Measurements from ENCODE around the gene DNAJB13. TPM values are rescaled to one million over a fixed set of nuclear protein-coding genes. Genes with fewer than 3 reads are reported as not detected.

Gene DNAJB13
- total RNA-seq, 1 experiment from 2014 or later, result 0.24 TPM

DNA sequence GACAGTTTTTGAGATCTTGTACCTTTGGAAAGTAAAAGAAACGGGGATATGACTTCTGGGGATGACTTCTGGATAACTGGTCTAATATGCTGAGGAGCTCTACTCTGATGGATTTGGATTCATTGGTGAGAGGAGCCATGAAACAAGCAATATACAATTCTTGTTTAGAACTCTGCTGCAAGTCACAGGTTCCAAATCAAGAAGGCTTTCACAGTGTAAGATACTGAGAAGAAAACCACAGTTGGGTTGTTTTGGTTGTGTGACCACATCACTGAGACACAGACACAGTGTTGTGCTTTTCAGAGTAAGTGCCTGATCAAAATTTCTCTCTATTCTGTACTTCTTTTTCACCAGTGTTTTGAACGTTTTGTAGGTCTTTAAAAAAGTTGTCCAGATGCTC, 44.9 kb downstream of the DNAJB13 start:
- CTCF ChIA-PET, result no interaction called here

DNA sequence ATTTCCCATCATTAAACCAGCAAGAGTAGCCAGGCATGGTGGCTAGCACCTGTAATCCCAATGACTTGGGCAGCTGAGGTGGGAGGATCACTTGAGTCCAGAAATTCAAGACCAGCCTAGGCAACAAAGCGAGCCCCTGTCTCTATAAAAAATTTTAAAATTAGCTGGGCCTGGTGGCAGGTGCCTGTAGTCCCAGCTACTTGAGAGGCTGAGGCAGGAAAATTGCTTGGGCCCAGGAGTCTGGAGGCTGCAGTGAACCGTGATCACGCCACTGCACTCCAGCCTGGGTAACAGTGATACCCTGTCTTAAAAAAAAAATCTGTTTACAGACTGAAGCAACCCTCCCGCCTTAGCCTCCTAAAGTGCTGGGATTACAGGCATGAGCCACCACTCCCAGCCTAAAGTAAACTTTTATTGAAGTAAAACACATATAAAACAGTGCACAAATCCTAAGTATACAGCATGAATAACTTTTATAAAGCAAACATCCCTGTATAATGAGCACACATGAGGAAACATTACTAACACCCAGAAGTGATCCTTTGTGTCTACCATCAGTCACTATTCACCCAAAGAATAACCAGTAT, 45.4 kb downstream of the DNAJB13 start:
- no peak overlapping the region for H3K27ac Mint-ChIP-seq
- ATAC-seq (no peak), DNase-seq (ENCODE audit: low spot score) (no peak)
- H3K9me3 Mint-ChIP-seq, result no peaks in the 10 kb centered on the region
- CTCF ChIA-PET, result no interaction called here
- peaks cover 4% of the 10 kb centered on the region for H3K4me1 Mint-ChIP-seq
- POLR2A ChIA-PET, result no interaction called here
- no peak overlapping the region for H3K4me3 Mint-ChIP-seq
- TF ChIP-seq CBFB (CRISPR knock-in tag; IDR thresholded peaks at IDR 0.05; ENCODE audit: low read depth) (no peak), GTF2I (CRISPR knock-in tag; conservative IDR thresholded peaks at IDR 0.05) (no peak), ZNF219 (CRISPR knock-in tag; IDR thresholded peaks at IDR 0.05; ENCODE audit: borderline replicate concordance) (no peak), JAZF1 (CRISPR knock-in tag; IDR thresholded peaks at IDR 0.05) (no peak), TP53 (CRISPR knock-in tag; IDR thresholded peaks at IDR 0.05) (no peak), ELF4 (CRISPR knock-in tag; IDR thresholded peaks at IDR 0.05; ENCODE audit: low read depth) (no peak), JUN (CRISPR knock-in tag; IDR thresholded peaks at IDR 0.05) (no peak)
- TF ChIP-seq, protein P1, sequence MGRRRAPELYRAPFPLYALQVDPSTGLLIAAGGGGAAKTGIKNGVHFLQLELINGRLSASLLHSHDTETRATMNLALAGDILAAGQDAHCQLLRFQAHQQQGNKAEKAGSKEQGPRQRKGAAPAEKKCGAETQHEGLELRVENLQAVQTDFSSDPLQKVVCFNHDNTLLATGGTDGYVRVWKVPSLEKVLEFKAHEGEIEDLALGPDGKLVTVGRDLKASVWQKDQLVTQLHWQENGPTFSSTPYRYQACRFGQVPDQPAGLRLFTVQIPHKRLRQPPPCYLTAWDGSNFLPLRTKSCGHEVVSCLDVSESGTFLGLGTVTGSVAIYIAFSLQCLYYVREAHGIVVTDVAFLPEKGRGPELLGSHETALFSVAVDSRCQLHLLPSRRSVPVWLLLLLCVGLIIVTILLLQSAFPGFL (CRISPR knock-in tag; IDR thresholded peaks at IDR 0.05; ENCODE audit: borderline replicate concordance), result no peak
- TF ChIP-seq, protein P2, sequence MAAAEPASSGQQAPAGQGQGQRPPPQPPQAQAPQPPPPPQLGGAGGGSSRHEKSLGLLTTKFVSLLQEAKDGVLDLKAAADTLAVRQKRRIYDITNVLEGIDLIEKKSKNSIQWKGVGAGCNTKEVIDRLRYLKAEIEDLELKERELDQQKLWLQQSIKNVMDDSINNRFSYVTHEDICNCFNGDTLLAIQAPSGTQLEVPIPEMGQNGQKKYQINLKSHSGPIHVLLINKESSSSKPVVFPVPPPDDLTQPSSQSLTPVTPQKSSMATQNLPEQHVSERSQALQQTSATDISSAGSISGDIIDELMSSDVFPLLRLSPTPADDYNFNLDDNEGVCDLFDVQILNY (CRISPR knock-in tag; IDR thresholded peaks at IDR 0.05), result no peak
- TF ChIP-seq, protein P3, sequence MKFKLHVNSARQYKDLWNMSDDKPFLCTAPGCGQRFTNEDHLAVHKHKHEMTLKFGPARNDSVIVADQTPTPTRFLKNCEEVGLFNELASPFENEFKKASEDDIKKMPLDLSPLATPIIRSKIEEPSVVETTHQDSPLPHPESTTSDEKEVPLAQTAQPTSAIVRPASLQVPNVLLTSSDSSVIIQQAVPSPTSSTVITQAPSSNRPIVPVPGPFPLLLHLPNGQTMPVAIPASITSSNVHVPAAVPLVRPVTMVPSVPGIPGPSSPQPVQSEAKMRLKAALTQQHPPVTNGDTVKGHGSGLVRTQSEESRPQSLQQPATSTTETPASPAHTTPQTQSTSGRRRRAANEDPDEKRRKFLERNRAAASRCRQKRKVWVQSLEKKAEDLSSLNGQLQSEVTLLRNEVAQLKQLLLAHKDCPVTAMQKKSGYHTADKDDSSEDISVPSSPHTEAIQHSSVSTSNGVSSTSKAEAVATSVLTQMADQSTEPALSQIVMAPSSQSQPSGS (CRISPR knock-in tag; IDR thresholded peaks at IDR 0.05; ENCODE audit: borderline replicate concordance, low read depth), result no peak
- no peaks in the 10 kb centered on the region for H3K36me3 Mint-ChIP-seq
- no peaks in the 10 kb centered on the region for H3K27me3 Mint-ChIP-seq (ENCODE audit: low read depth)

More for the DNA sequence above, 44.9 kb downstream of the DNAJB13 start:
- TF ChIP-seq ZBTB21 (CRISPR knock-in tag; IDR thresholded peaks at IDR 0.05; ENCODE audit: borderline replicate concordance) (no peak), TP53 (CRISPR knock-in tag; IDR thresholded peaks at IDR 0.05) (no peak), ZNF263 (CRISPR knock-in tag; IDR thresholded peaks at IDR 0.05; ENCODE audit: low read depth) (no peak), ZNF121 (CRISPR knock-in tag; IDR thresholded peaks at IDR 0.05) (no peak), GRHL2 (CRISPR knock-in tag; IDR thresholded peaks at IDR 0.05; ENCODE audit: insufficient replicate concordance, severe bottlenecking) (no peak), NR1H2 (CRISPR knock-in tag; IDR thresholded peaks at IDR 0.05) (no peak), TEAD4 (CRISPR knock-in tag; IDR thresholded peaks at IDR 0.05) (no peak), ZNF416 (CRISPR knock-in tag; IDR thresholded peaks at IDR 0.05) (no peak), NR3C1 (CRISPR knock-in tag; conservative IDR thresholded peaks at IDR 0.05; ENCODE audit: low read depth) (no peak), ESRRA (CRISPR knock-in tag; IDR thresholded peaks at IDR 0.05; ENCODE audit: borderline replicate concordance) (no peak)
- TF ChIP-seq, protein P4, sequence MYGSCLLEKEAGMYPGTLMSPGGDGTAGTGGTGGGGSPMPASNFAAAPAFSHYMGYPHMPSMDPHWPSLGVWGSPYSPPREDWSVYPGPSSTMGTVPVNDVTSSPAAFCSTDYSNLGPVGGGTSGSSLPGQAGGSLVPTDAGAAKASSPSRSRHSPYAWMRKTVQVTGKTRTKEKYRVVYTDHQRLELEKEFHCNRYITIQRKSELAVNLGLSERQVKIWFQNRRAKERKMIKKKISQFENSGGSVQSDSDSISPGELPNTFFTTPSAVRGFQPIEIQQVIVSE (CRISPR knock-in tag; IDR thresholded peaks at IDR 0.05; ENCODE audit: borderline replicate concordance), result no peak
- TF ChIP-seq, protein P5, sequence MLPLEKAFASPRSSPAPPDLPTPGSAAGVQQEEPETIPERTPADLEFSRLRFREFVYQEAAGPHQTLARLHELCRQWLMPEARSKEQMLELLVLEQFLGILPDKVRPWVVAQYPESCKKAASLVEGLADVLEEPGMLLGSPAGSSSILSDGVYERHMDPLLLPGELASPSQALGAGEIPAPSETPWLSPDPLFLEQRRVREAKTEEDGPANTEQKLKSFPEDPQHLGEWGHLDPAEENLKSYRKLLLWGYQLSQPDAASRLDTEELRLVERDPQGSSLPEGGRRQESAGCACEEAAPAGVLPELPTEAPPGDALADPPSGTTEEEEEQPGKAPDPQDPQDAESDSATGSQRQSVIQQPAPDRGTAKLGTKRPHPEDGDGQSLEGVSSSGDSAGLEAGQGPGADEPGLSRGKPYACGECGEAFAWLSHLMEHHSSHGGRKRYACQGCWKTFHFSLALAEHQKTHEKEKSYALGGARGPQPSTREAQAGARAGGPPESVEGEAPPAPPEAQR (CRISPR knock-in tag; IDR thresholded peaks at IDR 0.05), result no peak
- TF ChIP-seq, protein P1 (CRISPR knock-in tag; IDR thresholded peaks at IDR 0.05; ENCODE audit: borderline replicate concordance), result no peak
- TF ChIP-seq, protein P6, sequence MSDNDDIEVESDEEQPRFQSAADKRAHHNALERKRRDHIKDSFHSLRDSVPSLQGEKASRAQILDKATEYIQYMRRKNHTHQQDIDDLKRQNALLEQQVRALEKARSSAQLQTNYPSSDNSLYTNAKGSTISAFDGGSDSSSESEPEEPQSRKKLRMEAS (CRISPR knock-in tag; IDR thresholded peaks at IDR 0.05), result no peak
- TF ChIP-seq, protein P3 (CRISPR knock-in tag; IDR thresholded peaks at IDR 0.05; ENCODE audit: borderline replicate concordance, low read depth), result no peak
- TF ChIP-seq, protein P7, sequence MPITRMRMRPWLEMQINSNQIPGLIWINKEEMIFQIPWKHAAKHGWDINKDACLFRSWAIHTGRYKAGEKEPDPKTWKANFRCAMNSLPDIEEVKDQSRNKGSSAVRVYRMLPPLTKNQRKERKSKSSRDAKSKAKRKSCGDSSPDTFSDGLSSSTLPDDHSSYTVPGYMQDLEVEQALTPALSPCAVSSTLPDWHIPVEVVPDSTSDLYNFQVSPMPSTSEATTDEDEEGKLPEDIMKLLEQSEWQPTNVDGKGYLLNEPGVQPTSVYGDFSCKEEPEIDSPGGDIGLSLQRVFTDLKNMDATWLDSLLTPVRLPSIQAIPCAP (CRISPR knock-in tag; IDR thresholded peaks at IDR 0.05), result no peak
- POLR2A ChIA-PET, result no interaction called here
- Mint-ChIP-seq H3K4me1 (peaks cover 9% of the 10 kb centered on the region), H3K27ac (no peak overlapping the region), H3K4me3 (no peak overlapping the region), H3K27me3 (ENCODE audit: low read depth) (no peaks in the 10 kb centered on the region), H3K9me3 (no peaks in the 10 kb centered on the region), H3K36me3 (no peaks in the 10 kb centered on the region)
- no peak for DNase-seq (ENCODE audit: low spot score)
- ATAC-seq, result no peak

Measured in WTC11 (cell line).